Right ventricle myocardium inferior (tissue), 1 donor: Measurements from ENCODE around the gene MDN1. TPM values are rescaled to one million over a fixed set of nuclear protein-coding genes. Genes with fewer than 3 reads are reported as not detected.
"Not testable (repeated sequence)": the region's sequence is repeated elsewhere in the genome, so short reads cannot be mapped to it uniquely, and the experiment has no call there.

ENCODE experiments used
- ATAC-seq: fragments of 200-7000 bp; cut with Tn5 transposase; one replicate; pipeline ENCODE4 v1.9.1; 2020; ENCODE audit warnings: mild to moderate bottlenecking, moderate library complexity
- DNase-seq: peaks from one replicate; pipeline ENCODE4 v3.0.0; 2021; ENCODE audit errors: missing footprints
- intact Hi-C: fragments of 100-400 bp; cut with DNase I; formaldehyde crosslinking; loops from one replicate; pipeline ENCODE4 v1.11.0; 2022
- total RNA-seq: library from RNA; stranded (reverse); fragmentation: NEBNext Ultra II Directional; extraction: Animal tissue kit (Norgen Biotek cat#: 25700); gene quantifications from one replicate; pipeline ENCODE4 v1.2.1, GENCODE V29; 2021
- donor health status: DM: no; HTN: yes; CAD: no; lungs with severe emphysema.

Gene MDN1
- total RNA-seq, 1 donor from 2014 or later, result 23.4 TPM

DNA sequence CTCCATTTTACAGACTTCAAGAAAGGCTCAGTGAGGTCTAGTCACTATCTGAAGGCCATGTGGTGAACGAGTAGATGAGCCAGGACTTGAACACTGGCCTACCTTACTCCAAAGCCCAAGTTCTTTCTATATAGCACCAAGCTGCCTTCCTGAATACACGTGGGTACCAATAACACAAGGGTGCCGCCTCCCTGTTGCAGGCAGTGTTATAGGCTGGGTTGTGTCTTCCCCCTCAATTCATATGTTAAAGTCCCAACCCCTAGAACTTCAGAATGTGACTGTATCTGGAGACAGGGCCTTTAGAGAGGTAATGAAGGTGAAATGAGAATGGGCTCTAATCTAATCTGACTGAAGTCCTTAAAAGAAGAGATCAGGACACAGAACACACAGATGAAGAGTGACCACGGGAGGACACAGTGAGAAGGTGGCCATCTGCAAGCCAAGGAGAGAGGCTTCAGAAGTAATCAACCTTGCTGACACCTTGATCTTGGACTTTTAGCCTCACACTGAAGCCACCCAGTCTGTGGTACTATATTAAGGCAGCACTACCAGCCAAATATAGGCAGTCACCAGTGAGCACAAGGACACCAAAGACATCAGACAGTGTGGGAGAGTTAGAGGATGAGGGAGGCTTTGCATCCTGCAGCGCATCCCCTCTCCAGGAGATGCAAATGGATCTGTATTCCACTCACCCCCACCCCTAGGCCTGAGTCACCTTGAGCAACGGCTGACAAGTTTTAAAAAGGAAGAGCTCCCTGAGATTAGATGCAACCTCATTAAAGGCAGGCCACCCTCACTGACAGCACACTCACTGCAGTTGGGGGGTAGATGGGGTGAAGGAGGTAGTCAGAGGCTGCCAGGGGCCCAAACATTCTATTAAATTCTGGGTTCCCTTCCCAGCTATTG lies 140.1 kb downstream of the MDN1 start:
- intact Hi-C loops, result no loop called here
- ATAC-seq (peak; percentile 48), DNase-seq (no peak)

DNA sequence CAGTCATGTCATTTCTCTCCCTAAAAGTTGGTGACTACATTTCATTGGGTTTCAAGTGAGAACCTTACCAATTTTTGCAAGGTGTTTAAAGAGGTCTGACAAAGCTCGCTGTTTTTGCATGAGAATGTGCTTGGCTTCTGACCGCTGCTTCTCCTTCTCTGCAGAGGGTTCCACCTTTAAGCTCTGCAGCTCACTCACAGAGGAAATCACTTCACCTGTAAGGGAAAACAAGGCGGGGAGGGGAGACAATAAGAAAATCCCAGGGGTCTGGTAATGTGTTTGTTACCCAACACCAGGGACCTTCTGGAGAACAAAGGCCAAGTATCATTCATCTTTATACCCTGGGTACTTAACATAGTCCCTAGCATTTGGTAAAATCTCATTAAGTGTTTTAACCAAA lies 141.1 kb downstream of the MDN1 start:
- no peak for DNase-seq
- intact Hi-C loops, result no loop called here
- ATAC-seq, result no peak

DNA sequence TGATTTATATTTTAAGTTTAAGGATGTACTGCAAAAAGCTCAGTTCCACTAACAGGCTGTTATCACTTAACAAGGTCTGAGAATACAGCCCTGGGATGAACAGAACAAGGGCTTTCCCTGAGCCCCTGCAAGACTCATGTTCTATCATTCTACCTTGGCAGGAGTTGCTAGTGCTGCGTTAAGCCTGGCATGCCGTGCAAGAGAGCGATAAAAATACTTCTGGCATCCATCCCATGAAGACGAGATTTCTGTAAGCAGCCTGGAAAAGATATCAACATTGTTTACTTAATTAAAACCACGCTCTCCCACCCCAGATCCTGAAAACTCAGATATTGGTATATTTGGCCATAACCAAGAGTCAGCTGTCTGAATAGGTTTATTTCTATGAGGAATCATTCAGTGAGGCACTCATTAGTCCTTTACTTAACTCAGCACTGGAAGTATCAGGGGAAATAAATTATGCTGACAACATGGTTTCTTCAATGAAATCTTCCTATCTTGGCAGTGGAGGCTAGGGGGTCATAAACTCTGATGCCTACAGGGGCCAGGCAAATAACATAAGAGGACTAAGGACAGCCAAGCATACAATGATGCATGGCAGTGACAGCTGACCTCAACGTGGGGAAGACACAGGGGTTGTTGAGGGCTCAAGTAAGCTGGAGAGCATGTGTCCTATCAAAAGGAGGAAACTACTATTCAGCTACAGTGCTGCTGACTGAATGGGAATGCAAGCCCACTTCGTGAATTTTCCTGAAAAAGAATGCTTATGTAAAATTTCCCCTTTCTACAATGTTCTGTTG lies 143.4 kb downstream of the MDN1 start:
- intact Hi-C loops, result no loop called here
- ATAC-seq (peak; percentile 39), DNase-seq (no peak)

DNA sequence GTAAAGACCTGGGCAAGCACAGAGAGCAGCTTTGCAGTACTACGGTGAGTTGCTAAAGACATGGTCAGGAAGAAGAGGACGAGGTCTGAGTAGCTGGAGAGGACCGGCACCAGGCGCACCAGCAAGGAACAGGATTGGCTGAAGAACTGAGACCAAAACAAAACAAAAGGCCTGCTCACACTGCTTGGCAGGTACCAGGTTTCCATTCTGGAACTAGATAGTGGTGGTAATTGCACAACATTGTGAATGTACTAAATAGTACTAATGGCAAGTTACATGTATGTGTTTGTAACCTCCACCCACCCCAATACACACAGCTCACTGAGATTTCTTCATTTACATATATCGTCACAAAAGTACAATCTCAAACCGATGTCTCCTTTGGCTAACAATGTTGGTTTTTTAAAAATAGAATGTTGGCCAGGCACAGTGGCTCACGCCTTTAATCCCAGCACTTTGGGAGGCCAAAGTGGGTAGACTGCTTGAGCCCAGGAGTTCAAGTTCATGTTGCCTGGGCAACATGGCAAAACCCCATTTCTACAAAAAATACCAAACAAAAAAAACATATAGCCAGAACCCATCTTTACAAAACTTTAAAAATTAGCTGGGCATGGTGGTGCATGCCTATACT lies 148.5 kb downstream of the MDN1 start:
- ATAC-seq (peak; percentile 56), DNase-seq (no peak)

GRCh38 chr6:89669002-89669401 lies 150.6 kb downstream of the MDN1 start:
- no peak for DNase-seq
- intact Hi-C loops, result no loop called here
- ATAC-seq, result no peak

More for the DNA sequence above, 148.5 kb downstream of the MDN1 start:
- intact Hi-C loops, result no loop called here

GRCh38 chr6:89667872-89668556 lies 151.6 kb downstream of the MDN1 start:
- intact Hi-C loops, result no loop called here

DNA sequence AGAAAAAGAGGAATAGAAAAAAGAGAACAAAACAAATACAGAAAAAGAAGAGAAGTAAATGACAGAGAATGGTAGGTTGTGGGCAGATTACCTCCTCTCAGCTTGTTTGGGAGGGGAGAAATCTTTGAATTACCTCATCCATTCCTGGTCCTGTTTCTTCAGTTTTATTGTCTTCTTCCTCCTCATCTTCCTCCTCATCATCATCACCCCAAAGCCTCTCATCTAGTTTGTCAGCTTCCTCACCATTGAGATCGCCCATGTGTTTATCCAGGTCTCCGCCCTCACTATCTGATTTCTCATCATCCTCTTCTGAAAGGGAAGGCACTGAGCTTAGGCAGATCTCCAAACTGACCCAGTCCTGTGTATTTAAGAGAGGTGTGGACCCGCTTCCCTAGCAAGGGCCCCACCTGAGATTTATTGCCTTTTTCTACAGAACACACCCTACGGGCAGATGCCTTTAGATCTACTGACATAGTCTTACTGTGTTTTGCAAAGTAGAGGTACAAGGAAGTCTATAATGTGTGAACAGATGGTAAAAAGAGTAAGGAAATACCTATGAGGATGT lies 156.9 kb downstream of the MDN1 start:
- intact Hi-C loops, result no loop called here
- ATAC-seq (peak; percentile 13), DNase-seq (no peak)

More at GRCh38 chr6:89667872-89668556, 151.6 kb downstream of the MDN1 start:
- no peak for DNase-seq
- no peak for ATAC-seq

DNA sequence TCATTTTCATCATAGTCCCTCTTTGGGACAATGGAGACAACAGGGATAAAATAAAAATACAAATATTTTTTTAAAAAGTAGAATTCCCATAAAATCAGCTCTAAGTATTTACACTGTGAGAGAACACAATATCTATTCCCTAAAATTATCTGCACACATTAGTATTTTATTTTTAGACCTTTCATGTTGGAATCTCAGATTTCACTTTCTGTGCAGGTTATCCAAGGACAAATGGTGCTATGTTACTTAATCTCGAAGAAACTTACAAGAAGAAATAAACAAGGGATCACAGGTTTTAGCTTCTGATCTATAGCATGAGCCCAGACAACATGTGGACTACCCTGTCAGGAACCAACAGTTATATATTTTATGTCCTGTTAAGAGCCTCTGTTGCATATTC lies 158.0 kb downstream of the MDN1 start:
- intact Hi-C loops, result no loop called here
- ATAC-seq (peak; percentile 13), DNase-seq (no peak)

DNA sequence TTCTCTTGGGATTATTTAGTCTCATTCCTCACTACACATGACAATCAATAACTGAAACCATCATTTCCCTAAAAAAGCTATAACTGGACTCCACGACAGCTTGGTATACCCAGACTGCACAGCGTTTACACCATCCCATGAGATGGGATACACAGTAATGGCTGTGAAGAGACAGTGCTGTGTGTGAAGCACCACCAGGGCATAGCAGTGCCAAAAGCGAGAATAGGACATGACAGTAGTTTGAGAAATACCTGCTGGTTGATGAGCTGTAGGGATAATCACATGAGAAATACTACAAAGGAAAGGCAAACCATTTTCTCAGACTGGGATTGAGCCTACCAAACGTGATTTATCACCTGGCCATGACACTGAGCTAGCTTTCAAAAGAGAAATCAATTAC lies 158.6 kb downstream of the MDN1 start:
- no peak for ATAC-seq
- DNase-seq, result no peak
- intact Hi-C loops, result no loop called here

GRCh38 chr6:89657445-89658158 lies 162.0 kb downstream of the MDN1 start:
- ATAC-seq (no peak), DNase-seq (no peak)
- intact Hi-C loops, result no loop called here

DNA sequence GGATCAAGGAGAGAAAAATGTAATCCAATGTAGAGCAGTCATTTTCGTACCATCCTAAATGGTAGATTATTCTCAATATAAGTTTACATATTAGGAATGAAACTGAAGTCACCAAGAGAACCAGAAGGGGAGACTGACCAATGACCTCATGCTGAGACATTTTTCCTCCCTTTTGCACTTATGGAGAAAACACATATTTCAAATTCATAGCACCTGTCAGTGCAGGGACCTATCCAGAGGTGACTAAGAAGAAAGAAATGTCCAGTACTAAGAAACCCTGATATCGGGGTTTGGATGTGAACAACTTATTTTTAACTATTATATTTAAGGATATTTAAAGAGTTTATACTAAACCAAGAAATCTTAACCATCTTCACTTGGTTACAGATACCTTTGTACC lies 164.5 kb downstream of the MDN1 start:
- intact Hi-C loops, result no loop called here
- ATAC-seq, result no peak
- no peak for DNase-seq

DNA sequence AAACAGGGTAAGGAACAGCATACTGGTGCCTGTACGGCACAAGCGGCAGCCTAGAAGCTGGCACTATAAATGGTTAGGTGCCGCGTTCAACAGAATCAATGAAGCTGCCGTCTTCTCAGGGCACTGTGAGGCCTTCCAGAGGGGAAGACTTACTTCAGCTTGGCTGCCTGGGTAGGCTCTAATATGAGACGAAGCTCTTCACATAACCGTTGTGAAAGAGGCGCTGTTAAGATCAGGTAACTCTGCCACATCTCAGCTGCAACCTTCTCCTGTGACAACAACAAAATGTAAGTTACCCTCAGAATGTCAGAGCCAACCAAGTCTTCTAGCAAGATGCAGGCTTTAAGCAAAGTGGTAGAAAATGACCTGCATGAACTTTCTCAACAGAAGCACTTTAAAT lies 169.0 kb downstream of the MDN1 start:
- DNase-seq (no peak), ATAC-seq (no peak)
- intact Hi-C loops, result no loop called here

GRCh38 chr6:89649682-89650081 lies 169.9 kb downstream of the MDN1 start:
- intact Hi-C loops, result no loop called here
- ATAC-seq, result no peak
- no peak for DNase-seq

DNA sequence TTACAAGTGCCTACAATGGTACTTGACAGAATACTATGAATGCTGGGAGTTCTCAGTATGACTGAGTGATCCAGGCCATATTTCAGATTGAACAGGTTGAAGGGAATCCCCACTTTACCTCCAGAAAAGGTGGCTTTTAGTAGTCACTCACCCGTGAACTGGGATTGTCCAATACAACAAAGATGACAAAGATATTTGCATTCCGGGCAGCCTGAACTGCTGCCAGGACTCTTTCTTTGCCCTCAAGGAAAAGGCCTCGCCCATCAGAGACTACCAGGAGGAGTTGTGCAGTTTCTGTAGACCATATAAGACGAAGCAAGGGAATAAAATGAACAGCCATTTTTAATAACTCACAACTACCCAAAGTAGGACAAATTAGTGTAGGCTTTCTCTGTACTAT lies 174.7 kb downstream of the MDN1 start:
- DNase-seq (no peak), ATAC-seq (no peak)
- intact Hi-C loops, result no loop called here

DNA sequence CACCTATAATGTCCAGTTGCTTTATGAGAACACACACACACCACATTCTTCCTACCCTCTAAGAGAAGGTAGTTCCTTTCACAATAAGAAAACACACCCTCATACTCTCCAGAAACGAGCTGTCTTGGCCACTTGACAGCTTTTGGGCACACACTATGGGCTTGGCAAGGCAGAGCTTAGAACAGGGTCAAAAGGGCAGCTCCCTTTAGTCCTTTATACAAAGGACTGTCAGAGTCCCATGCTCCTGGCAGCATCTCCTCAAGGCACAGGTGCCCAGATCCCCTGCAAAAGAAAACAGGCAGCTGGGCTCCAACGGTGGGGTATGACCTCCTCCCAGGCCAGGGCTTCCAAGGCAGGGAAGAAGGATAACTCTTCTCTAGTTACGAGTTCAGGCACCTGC lies 176.2 kb downstream of the MDN1 start:
- intact Hi-C loops, result no loop called here
- DNase-seq, result no peak
- peak; percentile 30 for ATAC-seq

DNA sequence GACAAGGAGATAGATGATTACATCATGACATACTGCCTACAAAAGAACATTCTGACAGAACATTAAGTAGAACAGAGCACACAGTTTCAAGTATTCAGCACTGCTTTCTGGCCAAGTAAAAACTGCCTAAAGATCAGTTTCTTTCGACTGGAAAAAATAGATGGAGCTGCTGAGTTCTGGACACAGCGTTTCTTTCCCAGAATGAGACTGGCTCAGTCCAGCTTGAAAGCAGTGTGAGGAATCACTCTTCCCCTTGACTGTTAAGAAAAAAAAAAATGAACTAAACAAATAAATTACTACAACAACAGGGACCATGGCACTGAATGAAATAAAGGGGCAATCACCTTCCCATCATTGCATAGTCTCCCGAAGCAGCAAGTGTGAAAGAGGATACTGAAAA lies 176.6 kb downstream of the MDN1 start:
- DNase-seq, result no peak
- no peak for ATAC-seq
- intact Hi-C loops, result no loop called here

GRCh38 chr6:89641581-89641980 lies 178.0 kb downstream of the MDN1 start:
- DNase-seq, intact Hi-C loops, ATAC-seq: not testable (repeated sequence)

DNA sequence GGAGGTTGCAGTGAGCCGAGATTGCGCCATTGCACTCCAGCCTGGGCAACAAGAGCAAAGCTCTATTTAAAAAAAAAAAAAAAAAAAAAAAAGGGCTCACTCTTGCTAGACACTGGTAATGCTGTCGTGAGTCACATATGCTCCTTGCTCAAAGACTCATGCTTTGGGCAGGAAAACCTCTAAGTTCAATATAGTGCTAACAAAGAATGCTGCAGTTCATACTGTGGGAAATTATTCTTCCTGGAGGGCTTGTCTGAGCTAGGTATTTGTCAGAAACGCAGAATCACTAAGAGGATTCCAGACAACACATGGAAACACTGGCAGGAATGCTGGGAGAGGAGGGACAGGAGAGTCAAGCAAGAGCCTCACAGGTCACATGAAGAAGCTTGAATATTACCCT lies 178.8 kb downstream of the MDN1 start:
- DNase-seq (no peak), ATAC-seq (no peak)
- intact Hi-C loops, result no loop called here
